Endothelial cell of umbilical vein (primary cell): ENCODE measurements around the gene DNAJC18. TPM values are rescaled to one million over a fixed set of nuclear protein-coding genes. Genes with fewer than 3 reads are reported as not detected.

ENCODE experiments used
- BruUV-seq: library from RNA; stranded (reverse); fragments of 400-500 nt; replicated peaks from 2 replicates; lab custom pipeline; 2021; lab: Mats Ljungman, UMichigan
- CTCF ChIA-PET: fragments of 300-600, 350-600 bp; sonication (Branson Sonifier 250); formaldehyde crosslinking; loops from one replicate; lab custom pipeline; 2021; ENCODE audit warnings: antibody characterized with exemption, inconsistent platforms; lab: Charles Lee
- POLR2A ChIA-PET: fragments of 300-600, 350-600 bp; sonication (Branson Sonifier 250); formaldehyde crosslinking; loops from one replicate; lab custom pipeline; 2021; ENCODE audit warnings: antibody characterized with exemption, inconsistent platforms; lab: Charles Lee
- DNase-seq: peaks from one replicate; pipeline ENCODE4 v3.0.0-alpha.2; 2011; ENCODE audit warnings: low read depth, low spot score
- FAIRE-seq: peaks from 2 replicates; lab custom pipeline; 2011; peaks lifted over from hg19 to GRCh38; lab: Jason Lieb, UNC
- H2AFZ ChIP-seq: 2 replicates; pipeline ENCODE4 v1.6.0; 2012; ENCODE audit warnings: low read depth, low read length, control low read depth, inconsistent platforms
- H3K27ac ChIP-seq: 2 replicates; pipeline ENCODE4 v1.5.1; 2011; ENCODE audit warnings: low read depth, mild to moderate bottlenecking, control low read depth, low read length, moderate library complexity; ENCODE audit not compliant: insufficient read depth
- H3K27me3 ChIP-seq, 2 experiments: 2 replicates each; pipeline versions ENCODE4 v1.6.0 to v1.6.1; 2011; ENCODE audit warnings: low read length in 2 of 2, mixed read lengths in 1 of 2; ENCODE audit not compliant: control insufficient read depth in 2 of 2, insufficient read depth in 2 of 2
- H3K36me3 ChIP-seq, 2 experiments: 2 replicates in 1 of 2; 3 replicates in 1 of 2; pipeline ENCODE4 v1.5.1; 2011; ENCODE audit warnings: low read length in 2 of 2, mild to moderate bottlenecking in 1 of 2, moderate library complexity in 1 of 2; ENCODE audit not compliant: control insufficient read depth in 2 of 2, insufficient read depth in 2 of 2; ENCODE audit errors: extremely low read depth in 1 of 2
- H3K4me1 ChIP-seq: 3 replicates; pipeline ENCODE4 v1.5.1; 2011; ENCODE audit warnings: mild to moderate bottlenecking, low read length; ENCODE audit not compliant: control insufficient read depth, insufficient read depth; ENCODE audit errors: extremely low read depth
- H3K4me2 ChIP-seq: 2 replicates; pipeline ENCODE4 v1.6.1; 2011; ENCODE audit warnings: low read length, control low read depth, mixed read lengths; ENCODE audit not compliant: insufficient read depth
- H3K4me3 ChIP-seq, 3 experiments: fragments of 200-600 bp in 1 of 3; sonication (generic), shearing (Covaris generic) in 1 of 3; replicated peaks in 1 of 3; 2 replicates each; pipeline ENCODE4 v1.5.1; 2011 to 2016; ENCODE audit warnings: control low read depth in 3 of 3, low read length in 3 of 3, mild to moderate bottlenecking in 2 of 3, inconsistent platforms in 1 of 3, low read depth in 1 of 3, moderate library complexity in 1 of 3; ENCODE audit not compliant: insufficient read depth in 1 of 3
- H3K79me2 ChIP-seq: 2 replicates; pipeline ENCODE4 v1.6.0; 2012; ENCODE audit warnings: low read length, inconsistent platforms; ENCODE audit not compliant: control insufficient read depth, insufficient read depth
- H3K9ac ChIP-seq: replicated peaks from 2 replicates; pipeline ENCODE3; 2011; ENCODE audit warnings: low read length, control low read depth; ENCODE audit not compliant: insufficient read depth; ENCODE audit errors: extremely low read depth
- H3K9me1 ChIP-seq: replicated peaks from 3 replicates; pipeline ENCODE4 v1.6.0; 2011; ENCODE audit warnings: mild to moderate bottlenecking, low read length; ENCODE audit not compliant: control insufficient read depth, insufficient read depth; ENCODE audit errors: extremely low read depth
- H3K9me3 ChIP-seq: replicated peaks from 2 replicates; pipeline ENCODE4 v1.5.1; 2012; ENCODE audit warnings: low read length, inconsistent platforms; ENCODE audit not compliant: control insufficient read depth, insufficient read depth
- H4K20me1 ChIP-seq: replicated peaks from 2 replicates; pipeline ENCODE3; 2011; ENCODE audit warnings: mild to moderate bottlenecking, low read length; ENCODE audit not compliant: control insufficient read depth, insufficient read depth; ENCODE audit errors: extremely low read depth
- CTCF ChIP-seq, 2 donors: IDR thresholded peaks; 1 replicate in 1 of 2; 2 replicates in 1 of 2; pipeline ENCODE4 v1.5.1; 2011; ENCODE audit warnings: low read length in 2 of 2, mild to moderate bottlenecking in 2 of 2, moderate library complexity in 2 of 2, control low read depth in 1 of 2, inconsistent platforms in 1 of 2, low read depth in 1 of 2; ENCODE audit not compliant: insufficient read depth in 1 of 2; ENCODE audit errors: extremely low read depth in 1 of 2
- EZH2 ChIP-seq: IDR thresholded peaks from 2 replicates; pipeline ENCODE4 v1.6.1; 2012; ENCODE audit warnings: borderline replicate concordance, low read depth, mild to moderate bottlenecking, moderate library complexity, low read length, inconsistent platforms; ENCODE audit not compliant: severe bottlenecking
- FOS ChIP-seq: IDR thresholded peaks from 2 replicates; pipeline ENCODE4 v1.6.1; 2011; ENCODE audit warnings: mild to moderate bottlenecking, low read length, moderate library complexity, borderline replicate concordance; ENCODE audit not compliant: insufficient read depth
- GATA2 ChIP-seq: IDR thresholded peaks from 2 replicates; pipeline ENCODE4 v1.7.0; 2011; ENCODE audit warnings: low read depth, mild to moderate bottlenecking, moderate library complexity, mixed read lengths, low read length; ENCODE audit not compliant: insufficient read length, insufficient read depth
- JUN ChIP-seq: IDR thresholded peaks from 2 replicates; pipeline ENCODE4 v1.6.1; 2011; ENCODE audit warnings: borderline replicate concordance, low read depth; ENCODE audit not compliant: insufficient read length, insufficient read depth
- MAX ChIP-seq: IDR thresholded peaks from 2 replicates; pipeline ENCODE4 v1.6.1; 2011; ENCODE audit not compliant: insufficient read depth, insufficient read length
- MYC ChIP-seq: IDR thresholded peaks from one replicate; pipeline ENCODE4 v1.6.1; 2011; ENCODE audit warnings: mild to moderate bottlenecking, low read depth, low read length
- POLR2A ChIP-seq: IDR thresholded peaks from 2 replicates; pipeline ENCODE4 v1.6.1; 2012; ENCODE audit warnings: low read depth, mild to moderate bottlenecking, control low read depth, low read length
- POLR2AphosphoS5 ChIP-seq: IDR thresholded peaks from 2 replicates; pipeline ENCODE4 v1.6.1; 2012; ENCODE audit warnings: low read depth, mild to moderate bottlenecking, control low read depth, low read length, moderate library complexity; ENCODE audit not compliant: insufficient read depth
- dilution Hi-C: fragments of 300-500 bp; cut with MboI; formaldehyde crosslinking; loops from one replicate; pipeline ENCODE4 v1.15.0; 2019; ENCODE audit warnings: low sequenced_read_pairs; ENCODE audit not compliant: extremely low pct_ligation_motif_present
- intact Hi-C: fragments of 100-400 bp; cut with micrococcal nuclease; formaldehyde crosslinking; loops from one replicate; pipeline ENCODE4 v1.10.0; 2022
- polyA plus RNA-seq, 4 experiments: library from polyadenylated mRNA; depleted of rRNA in 3 of 4; stranded (reverse) in 3 of 4; unstranded in 1 of 4; fragments of >200 nt; gene quantifications; 2 replicates each; pipeline versions ENCODE4 v1.2.1 to v1.2.3, GENCODE V29; 2011 to 2012; ENCODE audit warnings: missing spikeins in 1 of 4
- total RNA-seq: library from RNA; stranded (reverse); gene quantifications from 2 replicates; pipeline ENCODE4 v1.2.3, GENCODE V29; 2021

DNAJC18 gene
- total and polyA plus RNA-seq, 2 donors (not counting 3 experiments of a cell fraction or from before 2014, with no cell fraction given), result 23.2 to 52.6 TPM

- Histone ChIP-seq H3K4me3 (no peak overlapping the region), H3K27me3 (no peaks in the 10 kb centered on the region), H3K9ac (no peak overlapping the region), H3K9me3 (no peaks in the 10 kb centered on the region), H3K9me1 (no peaks in the 10 kb centered on the region), H3K4me1 (peaks cover 24% of the 10 kb centered on the region), H4K20me1 (no peaks in the 10 kb centered on the region), H3K79me2 (peaks cover 7% of the 10 kb centered on the region), H3K4me2 (no peak overlapping the region), H3K27ac (no peak overlapping the region), H3K36me3 (peaks cover 4 to 26% of the 10 kb centered on the region in 2 experiments), H2AFZ (no peak overlapping the region)
- no peak for FAIRE-seq
- intact Hi-C loops (no loop called here), dilution Hi-C loops (no loop called here)
- TSS peak; percentile 14 for BruUV-seq
- no peak for DNase-seq
- POLR2A ChIA-PET, result interaction anchor here (0.5 kb wide), 1 partner anchor 9 kb away, joined by 3 read pairs; no protein-coding TSS in a partner anchor
- CTCF ChIA-PET, result interaction anchor here (1.5 to 2.7 kb wide), 2 partner anchors 20 to 37 kb away, joined by 4 to 11 read pairs; no protein-coding TSS in a partner anchor
- TF ChIP-seq GATA2 (no peak), MYC (no peak), FOS (no peak), POLR2AphosphoS5 (no peak), POLR2A (no peak), MAX (no peak), CTCF (IDR thresholded peaks at IDR 0.05; ENCODE audit: extremely low read depth in 1 of 2, insufficient read depth in 1 of 2, low read depth in 1 of 2, low read length in 2 of 2) (no peak), JUN (no peak), EZH2 (no peak)
Observed at GRCh38 chr5:139475865-139476617, 36.7 kb upstream of the DNAJC18 start.
